ENCODE measurements around the gene AUTS2. TPM values are rescaled to one million over a fixed set of nuclear protein-coding genes. Genes with fewer than 3 reads are reported as not detected.

The AUTS2 gene
- total RNA-seq, 3 donors from 2014 or later, result 31.2 to 67.6 (median 36.5) TPM

DNA sequence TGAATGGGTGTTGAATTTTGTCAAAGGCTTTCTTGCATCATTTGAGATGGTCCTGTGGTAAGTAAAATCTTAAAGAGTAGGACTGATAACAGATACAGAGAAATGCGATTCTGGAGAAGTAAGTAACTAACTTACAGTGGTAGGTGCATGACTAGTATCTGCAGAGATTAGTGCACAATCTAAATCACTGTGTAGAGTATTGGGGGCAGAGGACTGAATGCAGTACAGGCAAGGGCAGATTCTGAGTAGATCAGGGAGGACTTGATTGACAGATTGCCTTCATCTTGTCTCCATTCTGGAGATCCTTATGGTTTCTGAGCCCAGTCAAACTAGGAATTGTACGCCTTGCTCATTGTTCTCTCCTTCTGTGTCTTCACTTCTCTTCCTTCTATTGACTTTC, 736.0 kb downstream of the AUTS2 start:
- H3K9me3 ChIP-seq, result no peaks in the 10 kb centered on the region
- H3K36me3 ChIP-seq (ENCODE audit: low read depth), result no peaks in the 10 kb centered on the region
- intact Hi-C loops (cut with DNase I, micrococcal nuclease), result no loop called here
- DNase-seq, result no peak
- TF ChIP-seq, protein P1, sequence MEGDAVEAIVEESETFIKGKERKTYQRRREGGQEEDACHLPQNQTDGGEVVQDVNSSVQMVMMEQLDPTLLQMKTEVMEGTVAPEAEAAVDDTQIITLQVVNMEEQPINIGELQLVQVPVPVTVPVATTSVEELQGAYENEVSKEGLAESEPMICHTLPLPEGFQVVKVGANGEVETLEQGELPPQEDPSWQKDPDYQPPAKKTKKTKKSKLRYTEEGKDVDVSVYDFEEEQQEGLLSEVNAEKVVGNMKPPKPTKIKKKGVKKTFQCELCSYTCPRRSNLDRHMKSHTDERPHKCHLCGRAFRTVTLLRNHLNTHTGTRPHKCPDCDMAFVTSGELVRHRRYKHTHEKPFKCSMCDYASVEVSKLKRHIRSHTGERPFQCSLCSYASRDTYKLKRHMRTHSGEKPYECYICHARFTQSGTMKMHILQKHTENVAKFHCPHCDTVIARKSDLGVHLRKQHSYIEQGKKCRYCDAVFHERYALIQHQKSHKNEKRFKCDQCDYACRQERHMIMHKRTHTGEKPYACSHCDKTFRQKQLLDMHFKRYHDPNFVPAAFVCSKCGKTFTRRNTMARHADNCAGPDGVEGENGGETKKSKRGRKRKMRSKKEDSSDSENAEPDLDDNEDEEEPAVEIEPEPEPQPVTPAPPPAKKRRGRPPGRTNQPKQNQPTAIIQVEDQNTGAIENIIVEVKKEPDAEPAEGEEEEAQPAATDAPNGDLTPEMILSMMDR (IDR thresholded peaks at IDR 0.05), result no peak
- no peak overlapping the region for H3K4me3 ChIP-seq
- no peaks in the 10 kb centered on the region for H3K4me1 ChIP-seq (ENCODE audit: low read depth)
- no peak for ATAC-seq

DNA sequence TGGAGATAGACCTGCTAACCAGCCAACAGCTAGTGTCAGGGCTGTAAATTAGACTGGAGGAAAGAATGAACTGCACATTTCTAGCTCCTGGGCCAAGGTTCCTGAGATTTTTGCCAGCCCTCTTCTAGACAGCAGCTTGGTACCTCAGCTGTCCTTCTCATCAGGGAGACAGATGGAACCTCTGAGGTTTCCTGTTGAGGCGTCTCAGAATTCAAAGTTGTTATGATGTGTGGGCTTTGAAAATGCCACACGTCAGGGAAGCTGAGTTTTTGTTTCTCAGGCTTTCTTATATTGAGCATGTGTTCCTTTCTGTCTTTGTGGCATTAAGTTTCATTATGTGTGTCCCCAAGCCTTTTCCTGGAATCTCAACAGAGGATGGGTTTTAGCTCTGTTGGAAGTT, 736.6 kb downstream of the AUTS2 start:
- DNase-seq, result no peak
- TF ChIP-seq, protein P1 (IDR thresholded peaks at IDR 0.05), result no peak
- Histone ChIP-seq H3K4me1 (ENCODE audit: low read depth) (no peaks in the 10 kb centered on the region), H3K36me3 (ENCODE audit: low read depth) (no peaks in the 10 kb centered on the region), H3K9me3 (no peaks in the 10 kb centered on the region), H3K4me3 (no peak overlapping the region)
- no peak for ATAC-seq
- intact Hi-C loops (cut with DNase I, micrococcal nuclease), result no loop called here

DNA sequence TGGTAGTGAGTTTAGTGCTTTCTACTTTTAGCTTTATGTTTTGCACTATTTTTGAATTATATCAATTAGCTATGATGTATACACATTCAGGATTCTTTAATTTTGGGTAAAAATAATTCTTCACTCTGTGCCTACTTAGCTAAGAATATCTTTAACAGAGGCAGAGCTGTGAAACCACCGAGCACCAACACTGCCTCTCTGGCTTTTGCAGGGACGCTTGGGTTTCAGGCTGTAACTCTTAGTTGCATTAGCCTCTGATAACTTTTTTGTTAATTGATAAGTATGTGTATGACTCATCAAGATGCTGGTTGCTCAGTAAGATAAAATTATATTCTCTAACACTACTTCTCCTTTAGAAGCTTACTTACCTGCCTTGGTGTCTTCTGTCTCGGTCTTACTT, 738.3 kb downstream of the AUTS2 start:
- intact Hi-C loops (cut with DNase I, micrococcal nuclease), result no loop called here

DNA sequence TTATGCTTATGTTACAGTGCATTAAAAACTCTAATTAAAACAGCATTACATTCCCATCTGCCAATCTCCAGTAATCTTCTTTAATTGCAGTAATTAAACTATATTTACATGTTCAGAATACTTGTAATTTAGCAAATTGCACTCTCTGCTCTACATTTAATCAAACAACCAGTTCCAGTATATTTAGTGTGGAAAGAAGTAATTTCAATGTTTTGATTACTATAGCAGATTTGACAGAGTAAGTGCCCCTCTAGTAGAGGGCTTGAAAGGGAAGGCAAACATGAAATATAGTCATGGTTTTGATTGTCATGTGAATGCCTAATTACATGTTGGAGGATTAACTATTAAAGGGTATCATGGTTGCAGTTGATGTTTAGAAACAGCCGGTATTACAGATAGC, 739.7 kb downstream of the AUTS2 start:
- Histone ChIP-seq H3K9me3 (no peaks in the 10 kb centered on the region), H3K4me3 (no peak overlapping the region), H3K36me3 (ENCODE audit: low read depth) (no peaks in the 10 kb centered on the region), H3K4me1 (ENCODE audit: low read depth) (no peaks in the 10 kb centered on the region)
- intact Hi-C loops (cut with DNase I, micrococcal nuclease), result no loop called here
- TF ChIP-seq, protein P1 (IDR thresholded peaks at IDR 0.05), result no peak
- DNase-seq, result no peak
- no peak for ATAC-seq

More for the DNA sequence above, 738.3 kb downstream of the AUTS2 start:
- TF ChIP-seq, protein P1 (IDR thresholded peaks at IDR 0.05), result no peak
- H3K9me3 ChIP-seq, result no peaks in the 10 kb centered on the region
- H3K4me1 ChIP-seq (ENCODE audit: low read depth), result no peaks in the 10 kb centered on the region
- ATAC-seq, result no peak
- no peaks in the 10 kb centered on the region for H3K36me3 ChIP-seq (ENCODE audit: low read depth)
- no peak for DNase-seq
- no peak overlapping the region for H3K4me3 ChIP-seq

DNA sequence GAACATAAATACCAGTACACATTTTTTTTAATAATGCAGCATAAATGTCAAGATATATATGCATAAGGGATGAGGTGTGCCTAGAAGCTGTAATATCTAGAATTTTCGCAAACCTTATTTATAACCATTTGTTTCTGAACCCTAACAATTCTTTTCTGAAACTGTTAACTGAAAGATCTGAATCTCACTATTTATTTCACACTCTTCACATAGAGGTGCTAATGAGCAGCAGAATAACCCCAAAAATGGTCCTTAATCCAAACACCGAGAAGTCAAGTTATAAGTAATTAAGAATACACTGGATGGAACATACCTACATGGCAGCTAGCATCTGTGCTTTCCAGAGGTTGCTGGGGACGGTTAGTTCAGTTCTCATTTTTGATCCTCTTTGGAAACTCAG, 742.0 kb downstream of the AUTS2 start:
- Histone ChIP-seq H3K4me3 (no peak overlapping the region), H3K36me3 (ENCODE audit: low read depth) (no peaks in the 10 kb centered on the region), H3K9me3 (no peaks in the 10 kb centered on the region), H3K4me1 (ENCODE audit: low read depth) (no peaks in the 10 kb centered on the region)
- intact Hi-C loops (cut with DNase I, micrococcal nuclease), result no loop called here
- TF ChIP-seq, protein P1 (IDR thresholded peaks at IDR 0.05), result no peak
- DNase-seq, result no peak
- no peak for ATAC-seq

DNA sequence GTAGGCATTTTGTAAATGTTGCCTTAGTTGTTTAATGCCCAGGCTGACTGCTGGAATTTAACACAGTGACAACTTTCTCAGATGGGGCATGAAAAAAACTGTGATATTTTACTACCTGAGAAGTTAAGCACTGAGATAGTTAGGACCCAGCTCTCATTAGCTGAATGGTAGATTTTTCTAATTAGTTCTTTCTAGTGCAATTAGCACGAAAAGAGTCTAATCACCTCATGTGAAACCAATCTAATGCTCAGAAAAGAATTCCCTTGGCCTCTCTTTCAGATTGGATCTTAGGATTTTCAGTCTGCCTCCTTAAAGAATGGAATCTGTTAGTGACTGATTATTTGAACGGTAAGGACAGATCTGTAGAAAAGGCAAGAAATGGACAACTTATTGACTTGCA, 743.2 kb downstream of the AUTS2 start:
- TF ChIP-seq, protein P1 (IDR thresholded peaks at IDR 0.05), result no peak
- no peak for ATAC-seq
- no peak for DNase-seq
- intact Hi-C loops (cut with DNase I, micrococcal nuclease), result no loop called here
- Histone ChIP-seq H3K36me3 (ENCODE audit: low read depth) (no peaks in the 10 kb centered on the region), H3K4me3 (no peak overlapping the region), H3K9me3 (no peaks in the 10 kb centered on the region), H3K4me1 (ENCODE audit: low read depth) (no peaks in the 10 kb centered on the region)
